GM19324 (cell line): Measurements from ENCODE around the gene MED4.
"Not testable (repeated sequence)": the region's sequence is repeated elsewhere in the genome, so short reads cannot be mapped to it uniquely, and the experiment has no call there.

Experiments
- ATAC-seq: cut with Tn5 transposase; IDR thresholded peaks from one replicate; pipeline ENCODE4 v1.9.1; 2021; ENCODE audit warnings: mild to moderate bottlenecking, moderate library complexity; ENCODE audit not compliant: unreplicated experiment, low FRiP score

MED4 gene

DNA sequence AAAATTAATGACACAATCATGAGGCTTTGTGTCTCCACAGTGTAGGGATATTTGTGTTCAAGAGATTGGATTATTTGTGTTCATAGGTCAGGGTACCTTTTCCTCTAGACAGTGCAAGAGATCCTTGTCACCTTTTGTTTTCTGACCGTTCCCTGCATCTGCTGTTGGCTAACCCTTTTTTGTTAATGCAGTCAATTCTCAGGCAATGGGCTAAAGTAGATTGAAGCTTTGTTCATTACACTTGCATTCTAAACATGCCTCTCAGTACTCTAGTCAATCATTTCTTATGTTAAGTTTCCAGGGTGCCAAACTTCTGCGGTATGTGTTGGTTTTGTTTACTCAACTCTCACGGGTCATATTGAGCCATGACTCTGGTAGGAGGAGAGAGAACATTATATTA lies 1.8 kb upstream of the MED4 start:
- no peak for ATAC-seq

GRCh38 chr13:48094404-48094780 lies 512 bp downstream of the MED4 start:
- ATAC-seq, result peak; percentile 7

- ATAC-seq, result no peak
Observed at GRCh38 chr13:48093588-48093987, 1.3 kb downstream of the MED4 start.

DNA sequence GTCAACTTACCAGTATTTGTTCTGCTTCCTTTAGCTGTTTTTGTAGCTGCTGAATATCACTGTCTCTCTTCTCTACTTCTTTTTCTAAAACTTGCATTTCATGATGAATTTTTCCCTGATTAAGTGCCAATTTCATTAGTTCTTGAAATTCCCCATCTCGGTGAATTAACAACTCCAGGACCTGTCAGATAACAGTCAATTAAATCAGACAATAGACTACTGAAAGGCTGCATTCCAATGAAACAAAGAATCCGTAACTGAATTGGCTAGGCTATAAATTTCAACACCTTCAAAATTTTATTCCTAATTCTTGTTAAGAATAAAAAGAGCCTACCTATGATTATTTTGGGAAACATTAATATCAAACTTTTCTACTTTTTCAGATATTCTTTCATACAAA lies 8.6 kb downstream of the MED4 start:
- ATAC-seq, result no peak

DNA sequence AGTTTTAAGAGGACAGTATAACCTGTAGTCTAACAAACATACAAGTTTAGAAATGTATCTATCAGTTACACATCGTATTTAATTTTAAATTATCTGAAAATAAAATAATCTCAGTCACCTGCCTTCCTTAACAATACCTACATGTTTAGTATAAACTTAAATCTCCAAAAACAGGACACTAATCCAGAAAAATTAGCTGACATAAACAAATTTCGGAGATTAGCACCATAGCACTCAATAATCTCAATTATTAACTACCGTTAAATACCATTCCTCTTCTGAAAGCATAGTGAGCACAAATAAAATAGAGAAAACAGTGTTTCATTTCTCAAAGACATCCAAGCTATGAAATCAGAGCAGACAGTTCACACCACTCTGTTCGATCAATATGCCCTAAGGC lies 13.2 kb downstream of the MED4 start:
- ATAC-seq, result no peak

DNA sequence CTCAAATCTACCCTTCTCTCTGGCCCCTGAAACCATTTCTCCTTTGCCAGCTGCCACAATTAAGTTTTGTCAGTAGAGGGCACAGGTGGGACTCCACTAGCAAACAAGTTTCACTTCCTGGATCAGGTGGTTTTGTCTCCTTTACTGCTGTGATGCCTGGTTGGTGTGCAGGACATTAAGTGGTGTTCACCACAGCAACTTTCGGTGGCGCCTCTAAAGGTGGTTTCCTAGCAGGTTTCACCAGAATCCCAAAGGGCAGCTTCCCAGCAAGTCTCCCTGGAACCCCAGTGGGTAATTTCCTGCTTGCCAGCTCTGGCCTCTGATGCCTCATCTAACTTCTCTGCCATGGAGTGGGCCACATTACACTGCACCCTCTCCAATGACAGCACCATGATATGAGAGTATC lies 16.6 kb downstream of the MED4 start:
- ATAC-seq, result peak; percentile 92

DNA sequence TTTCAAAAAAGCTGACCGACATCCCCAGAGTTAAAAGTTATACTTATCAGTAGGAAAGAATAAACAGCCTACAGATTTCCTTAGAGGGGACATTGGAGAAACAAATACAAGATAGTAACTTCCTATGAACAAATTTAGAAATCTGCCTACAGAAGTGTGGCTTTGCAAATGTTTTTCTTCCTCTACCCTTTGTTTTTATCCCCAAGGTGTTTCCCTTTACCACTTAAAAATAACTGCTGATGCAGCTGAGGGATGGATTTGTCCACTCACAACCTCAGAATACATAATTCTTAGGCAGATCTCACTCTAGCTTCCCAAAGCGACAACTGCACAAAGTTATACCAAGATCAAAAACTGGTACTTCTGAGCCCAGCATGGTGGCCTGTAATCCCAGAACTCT lies 20.9 kb downstream of the MED4 start:
- ATAC-seq, result no peak

- ATAC-seq, result no peak
Observed at GRCh38 chr13:48072787-48073186, 22.1 kb downstream of the MED4 start.

DNA sequence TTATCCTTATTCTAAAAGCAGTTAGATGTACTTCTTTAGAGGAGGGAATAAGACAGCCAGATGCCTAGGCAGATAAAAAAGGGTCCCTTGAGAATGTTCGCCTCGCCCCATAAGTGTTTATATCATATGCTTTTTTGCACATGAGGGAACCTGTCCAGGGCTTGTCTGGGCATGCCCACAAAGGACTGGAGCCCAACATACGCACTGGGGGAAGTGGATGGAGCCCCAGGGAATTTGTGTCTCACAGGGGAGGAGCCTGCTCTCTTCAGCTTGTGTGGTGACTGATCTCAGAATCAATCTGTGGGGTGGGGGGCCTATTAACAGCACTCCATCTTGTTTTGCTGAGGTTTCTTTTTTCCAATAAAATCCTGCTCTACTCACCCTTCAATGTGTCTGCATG lies 22.6 kb downstream of the MED4 start:
- ATAC-seq, result no peak

DNA sequence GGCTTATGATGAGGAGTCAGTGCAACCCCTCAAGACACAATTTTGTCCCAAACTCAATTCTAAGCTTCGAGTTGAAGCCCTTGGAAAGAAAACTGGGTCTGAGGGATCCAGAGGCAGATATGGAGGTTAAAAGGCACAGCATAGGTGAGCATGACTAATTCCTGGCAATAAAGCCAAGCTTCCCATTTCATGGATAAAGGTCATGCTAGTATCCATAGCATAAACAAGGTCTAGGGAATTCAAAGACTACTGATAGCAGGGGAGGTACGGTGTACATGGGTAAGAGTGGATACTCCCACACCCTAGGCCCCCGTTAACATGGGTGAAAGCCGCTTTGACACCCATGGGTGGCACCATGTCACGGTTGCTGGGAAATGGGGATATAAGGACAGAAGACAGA lies 24.0 kb downstream of the MED4 start:
- ATAC-seq, result no peak

- ATAC-seq, result no peak
Observed at GRCh38 chr13:48069573-48069972, 25.3 kb downstream of the MED4 start.

DNA sequence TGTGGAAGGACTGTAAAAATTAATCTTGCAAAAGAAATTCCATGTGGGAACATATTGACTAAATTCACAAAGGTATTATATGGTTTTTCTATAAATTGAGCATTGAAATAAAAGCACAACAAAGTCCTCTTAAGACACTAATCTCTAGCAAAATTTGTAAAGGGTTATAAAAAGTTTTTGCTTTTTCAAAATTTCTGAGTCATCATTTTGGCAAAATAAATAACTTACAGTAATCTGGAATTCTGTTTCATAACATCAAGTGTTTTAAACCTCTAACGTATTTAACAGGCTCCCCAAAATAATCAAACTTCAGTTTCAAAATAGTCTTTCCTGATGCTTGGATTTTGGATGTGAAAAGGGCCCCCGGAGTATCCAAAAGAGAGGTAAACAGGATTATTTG lies 26.0 kb downstream of the MED4 start:
- no peak for ATAC-seq

DNA sequence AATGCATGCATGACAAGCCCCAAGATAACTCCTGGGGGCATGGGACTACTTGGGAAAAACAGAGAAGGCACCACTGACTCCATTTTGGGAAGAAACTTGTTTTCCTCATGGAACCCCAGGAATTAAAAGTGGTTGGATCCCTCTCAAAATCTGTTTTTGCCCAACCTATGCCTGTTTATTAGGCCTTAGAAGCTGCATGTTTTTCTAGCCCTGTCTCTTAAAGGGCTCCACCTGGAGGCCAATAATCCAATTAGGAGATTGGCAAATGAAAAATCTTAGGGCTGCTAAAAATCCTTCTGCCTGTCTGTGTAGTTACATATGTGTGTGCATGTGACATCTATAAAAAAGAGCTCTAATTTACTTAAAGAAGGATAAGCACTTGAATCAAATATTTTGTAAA lies 26.9 kb downstream of the MED4 start:
- no peak for ATAC-seq

DNA sequence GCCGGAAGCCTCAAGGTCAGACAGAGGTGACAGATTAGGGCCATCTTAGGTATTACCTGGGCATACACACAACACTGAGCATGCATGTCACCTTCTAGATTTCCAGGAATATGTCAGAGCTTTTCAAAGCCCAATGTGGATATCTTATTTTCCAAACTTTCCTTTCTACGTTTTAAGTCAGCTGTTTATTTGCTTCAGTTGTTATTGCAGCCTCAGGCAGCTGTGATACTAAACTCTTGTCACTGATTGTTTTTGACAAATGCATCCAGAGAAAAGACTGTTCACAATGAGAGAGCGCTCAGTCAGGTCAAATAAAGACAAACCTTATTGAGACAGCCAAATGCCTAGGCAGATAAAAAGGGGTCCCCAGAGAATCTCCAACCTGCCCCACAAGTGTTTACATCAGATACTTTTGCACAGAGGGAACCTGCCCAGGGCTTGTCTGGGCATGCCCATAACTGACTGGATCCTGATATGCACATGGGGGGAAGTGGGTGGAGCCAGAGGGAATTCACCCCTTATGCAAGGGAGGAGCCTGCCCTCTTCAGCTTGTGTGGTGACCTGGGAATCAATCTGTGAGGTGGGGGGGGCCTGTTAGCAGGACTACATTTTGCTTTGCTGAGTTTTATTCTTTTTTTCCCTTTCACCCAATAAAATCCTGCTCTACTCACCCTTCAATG lies 28.5 kb downstream of the MED4 start:
- no peak for ATAC-seq

- ATAC-seq, result not testable (repeated sequence)
Observed at GRCh38 chr13:48059951-48060350, 35.0 kb downstream of the MED4 start.

GRCh38 chr13:48058536-48058935 lies 36.4 kb downstream of the MED4 start:
- not testable (repeated sequence) for ATAC-seq

DNA sequence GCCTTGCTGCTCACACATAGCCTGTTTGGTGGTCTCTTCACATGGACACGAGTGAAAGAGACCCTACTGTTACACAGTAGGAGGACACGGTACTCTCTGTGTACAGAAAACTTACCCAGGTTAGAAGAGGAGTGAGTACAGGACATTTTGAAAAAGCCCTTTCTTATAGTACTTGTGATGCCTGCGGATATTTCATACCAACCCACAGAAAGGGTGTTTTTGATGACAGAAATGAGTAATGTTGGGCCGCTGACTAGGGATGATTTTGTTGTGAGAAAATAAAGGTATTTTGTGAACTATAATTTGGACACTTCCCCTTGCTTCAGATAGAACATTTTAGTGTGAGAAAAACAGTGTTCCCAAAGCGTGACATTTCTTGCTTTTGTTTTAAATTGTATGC lies 39.2 kb downstream of the MED4 start:
- no peak for ATAC-seq

DNA sequence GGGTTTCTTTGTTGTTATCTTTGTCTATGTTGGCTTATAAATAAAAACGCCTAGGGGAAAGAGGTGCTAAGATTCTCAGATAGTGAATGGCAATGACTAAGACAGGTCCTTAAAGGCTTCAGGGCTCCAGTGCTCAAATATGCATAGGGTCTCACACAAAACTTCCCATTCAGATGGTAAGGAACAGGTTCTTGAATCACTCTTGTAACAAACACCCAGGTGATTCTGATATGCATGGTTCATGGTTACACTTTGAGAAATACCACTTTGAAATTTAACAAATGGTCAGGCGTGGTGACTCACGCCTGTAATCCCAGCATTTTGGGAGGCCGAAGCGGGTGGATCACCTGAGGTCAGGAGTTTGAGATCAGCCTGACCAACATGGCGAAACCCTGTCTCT lies 40.3 kb downstream of the MED4 start:
- no peak for ATAC-seq

DNA sequence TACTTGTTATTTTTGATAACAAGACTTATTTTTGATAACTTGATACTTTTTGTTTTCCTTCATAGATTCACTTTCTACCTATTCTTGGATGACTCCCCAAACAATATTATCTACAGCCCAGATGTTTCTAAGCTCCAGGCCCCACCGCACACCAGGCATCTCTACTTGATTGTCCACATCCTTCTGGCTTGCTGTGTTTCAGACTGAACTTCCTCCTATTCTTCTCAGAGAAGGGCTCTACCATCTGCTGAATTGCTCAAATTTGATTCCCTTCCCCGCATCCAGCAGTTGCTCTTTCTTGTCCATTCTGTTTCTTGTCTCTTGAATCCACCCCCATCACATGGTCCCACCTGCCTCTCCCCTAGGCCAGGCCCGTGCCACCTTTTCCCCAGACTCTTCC lies 44.4 kb downstream of the MED4 start:
- ATAC-seq, result no peak

DNA sequence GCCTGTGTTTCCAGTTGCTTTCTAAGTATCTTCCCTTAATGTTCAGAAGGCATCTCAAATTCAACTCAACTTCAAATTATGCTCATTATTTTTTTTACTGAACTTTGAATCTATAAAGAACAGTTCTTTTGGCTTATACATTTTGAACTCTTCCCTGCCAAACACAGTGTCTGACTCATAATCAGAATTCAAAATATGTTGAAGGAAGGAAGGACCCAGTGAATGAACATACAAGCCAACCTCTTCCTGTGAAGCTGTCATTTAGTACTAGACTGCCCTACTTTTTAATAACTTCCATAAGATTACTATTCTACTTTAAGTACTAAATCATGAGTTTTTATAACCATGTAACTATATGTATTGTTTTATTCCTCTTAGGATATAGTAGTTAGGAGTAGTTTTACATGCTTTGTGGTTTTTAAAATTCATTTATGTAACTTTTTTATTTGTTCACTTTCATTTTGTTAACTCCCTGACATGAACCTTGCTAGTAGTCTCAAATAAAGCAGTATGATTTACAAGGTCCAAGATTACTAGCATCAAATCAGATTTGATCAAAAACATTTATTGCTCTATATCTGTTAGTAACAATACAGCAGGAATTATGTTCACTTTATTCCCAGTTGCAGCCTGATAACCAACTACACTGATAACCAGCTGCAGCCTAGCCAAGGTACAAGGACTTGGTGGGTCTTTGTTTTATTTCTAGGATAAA lies 51.0 kb downstream of the MED4 start:
- ATAC-seq, result no peak

GRCh38 chr13:48042894-48043293 lies 52.0 kb downstream of the MED4 start:
- no peak for ATAC-seq

GRCh38 chr13:48040896-48041295 lies 54.0 kb downstream of the MED4 start:
- no peak for ATAC-seq
